VCaP (cell line): ENCODE data around the gene C10orf143.

Experiments used
- H3K27ac ChIP-seq: fragments of 450-650 bp; 2 replicates; pipeline ENCODE4 v1.5.1; 2017
- TF ChIP-seq, protein P1 (sequence below): fragments of 450-650 bp; conservative IDR thresholded peaks from 2 replicates; pipeline ENCODE4 v1.5.1; 2017; ENCODE audit warnings: mild to moderate bottlenecking, moderate library complexity

C10orf143 gene

DNA sequence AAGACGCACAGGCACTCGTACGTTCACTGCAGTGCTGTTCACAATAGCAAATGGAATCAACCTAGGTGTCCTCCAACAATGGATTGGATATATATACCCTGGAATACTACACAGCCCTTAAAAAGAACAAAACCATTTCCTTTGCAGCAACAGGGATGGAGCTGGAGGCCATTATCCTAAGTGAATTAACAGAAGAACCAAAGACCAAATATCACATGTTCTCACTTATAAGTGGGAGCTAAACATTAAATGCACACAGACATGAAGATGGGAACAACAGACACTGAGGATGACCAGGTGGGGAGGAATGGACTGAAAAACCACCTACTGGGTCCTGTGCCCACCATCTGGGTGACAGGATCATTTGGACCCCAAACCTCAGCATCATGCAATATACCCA, 94.5 kb downstream of the C10orf143 start:
- TF ChIP-seq, protein P1, sequence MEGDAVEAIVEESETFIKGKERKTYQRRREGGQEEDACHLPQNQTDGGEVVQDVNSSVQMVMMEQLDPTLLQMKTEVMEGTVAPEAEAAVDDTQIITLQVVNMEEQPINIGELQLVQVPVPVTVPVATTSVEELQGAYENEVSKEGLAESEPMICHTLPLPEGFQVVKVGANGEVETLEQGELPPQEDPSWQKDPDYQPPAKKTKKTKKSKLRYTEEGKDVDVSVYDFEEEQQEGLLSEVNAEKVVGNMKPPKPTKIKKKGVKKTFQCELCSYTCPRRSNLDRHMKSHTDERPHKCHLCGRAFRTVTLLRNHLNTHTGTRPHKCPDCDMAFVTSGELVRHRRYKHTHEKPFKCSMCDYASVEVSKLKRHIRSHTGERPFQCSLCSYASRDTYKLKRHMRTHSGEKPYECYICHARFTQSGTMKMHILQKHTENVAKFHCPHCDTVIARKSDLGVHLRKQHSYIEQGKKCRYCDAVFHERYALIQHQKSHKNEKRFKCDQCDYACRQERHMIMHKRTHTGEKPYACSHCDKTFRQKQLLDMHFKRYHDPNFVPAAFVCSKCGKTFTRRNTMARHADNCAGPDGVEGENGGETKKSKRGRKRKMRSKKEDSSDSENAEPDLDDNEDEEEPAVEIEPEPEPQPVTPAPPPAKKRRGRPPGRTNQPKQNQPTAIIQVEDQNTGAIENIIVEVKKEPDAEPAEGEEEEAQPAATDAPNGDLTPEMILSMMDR, result no peak
- no peak overlapping the region for H3K27ac ChIP-seq

DNA sequence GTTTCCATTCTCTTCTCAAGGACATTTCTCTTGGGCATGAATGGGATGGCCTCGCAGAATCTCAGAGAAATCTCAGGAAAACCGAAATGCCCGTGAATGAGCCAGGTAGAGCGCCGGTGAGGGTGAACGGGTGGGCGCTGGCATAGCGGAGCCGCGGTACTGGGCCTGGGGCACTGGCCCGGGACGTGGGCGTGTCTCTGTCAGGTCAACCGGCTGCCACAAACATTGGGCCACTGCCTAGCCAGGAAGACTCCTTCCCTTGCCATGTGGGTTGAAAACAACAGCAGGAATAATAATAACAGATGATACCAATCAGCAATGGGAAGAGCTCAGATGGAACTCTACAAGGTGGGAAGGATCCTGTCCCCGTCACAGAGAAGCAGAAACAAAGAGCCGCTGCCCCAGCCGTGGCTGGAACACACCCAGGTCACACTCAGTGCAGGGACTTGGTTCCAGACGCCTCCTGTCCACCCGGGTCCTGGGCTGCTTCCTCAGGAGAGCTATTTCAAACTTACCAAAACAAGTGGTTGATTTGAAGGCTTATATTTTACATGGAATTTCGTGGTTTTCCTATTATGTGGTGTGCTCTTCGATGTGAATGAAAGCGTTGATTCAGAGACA, 95.4 kb downstream of the C10orf143 start:
- no peak overlapping the region for H3K27ac ChIP-seq
- TF ChIP-seq, protein P1, result no peak

DNA sequence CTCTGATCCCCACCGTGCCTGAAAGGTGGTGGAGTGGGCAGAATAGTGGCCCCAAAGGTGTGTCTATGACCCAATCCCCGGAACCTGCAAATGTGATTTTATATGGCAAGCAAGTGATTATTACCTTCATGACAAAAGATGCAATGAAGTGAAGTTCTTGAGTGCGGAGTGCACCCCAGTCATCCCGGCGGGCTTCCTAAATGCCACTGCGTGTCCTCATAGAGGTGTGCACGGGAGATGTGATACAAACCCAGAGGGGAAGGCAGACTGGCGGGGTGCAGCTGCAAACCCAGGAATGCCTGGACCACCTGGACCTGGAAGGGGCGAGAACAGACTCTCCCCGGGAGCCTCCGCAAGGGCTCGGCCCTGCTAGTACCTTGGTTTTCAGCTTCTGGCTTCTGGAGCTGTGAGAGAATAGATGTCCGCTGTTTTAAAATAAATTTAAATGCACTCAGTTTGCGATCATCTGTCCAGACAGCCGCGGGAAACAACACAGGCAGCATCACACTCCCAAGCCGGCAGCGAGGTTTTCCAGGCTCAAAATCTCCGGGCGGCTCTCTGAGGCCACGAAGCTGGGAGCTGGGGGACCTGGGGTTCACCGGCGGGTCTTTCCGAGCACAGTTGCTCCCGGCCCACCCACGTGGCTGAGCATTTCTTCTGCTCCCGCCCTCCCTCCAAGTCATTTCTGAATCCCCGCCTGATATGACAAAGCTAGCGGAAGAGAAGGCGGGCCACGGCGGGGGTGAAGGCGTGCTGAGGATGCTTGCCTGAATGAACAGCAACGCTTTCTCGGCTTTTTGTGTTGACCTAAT, 96.2 kb downstream of the C10orf143 start:
- TF ChIP-seq, protein P1, result no peak
- no peak overlapping the region for H3K27ac ChIP-seq
